ENCODE data around the gene ECI1. TPM values are rescaled to one million over a fixed set of nuclear protein-coding genes. Genes with fewer than 3 reads are reported as not detected.

Gene ECI1
- total and polyA plus RNA-seq, 2 experiments from 2014 or later, result 118 to 143 TPM

DNA sequence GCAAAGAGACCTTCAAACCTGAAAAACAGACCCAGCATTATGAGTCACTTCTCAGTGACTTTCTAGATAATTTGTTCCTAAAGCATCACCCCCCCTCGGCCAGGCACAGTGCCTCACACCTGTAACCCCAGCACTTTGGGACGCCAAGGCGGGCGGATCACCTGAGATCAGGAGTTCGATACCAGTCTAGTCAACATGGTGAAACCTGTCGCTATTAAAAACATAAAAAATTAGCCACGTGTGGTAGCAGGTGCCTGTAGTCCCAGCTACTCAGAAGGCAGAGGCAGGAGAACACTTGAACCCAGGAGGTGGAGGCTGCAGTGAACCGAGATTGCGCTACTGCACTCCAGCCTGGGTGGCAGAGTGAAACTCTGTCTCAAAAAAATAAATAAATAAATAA is 40.8 kb upstream of the ECI1 start:
- Mint-ChIP-seq H3K9me3 (no peaks in the 10 kb centered on the region), H3K4me1 (no peaks in the 10 kb centered on the region), H3K27me3 (ENCODE audit: insufficient read depth, low read depth, poor library complexity) (peaks cover 2% of the 10 kb centered on the region), H3K27ac (no peak overlapping the region), H3K36me3 (ENCODE audit: low read depth) (no peaks in the 10 kb centered on the region), H3K4me3 (no peak overlapping the region)
- Histone ChIP-seq H4K20me1 (replicated peaks; ENCODE audit: insufficient read depth) (no peaks in the 10 kb centered on the region), H3K4me2 (no peak overlapping the region), H3K79me2 (replicated peaks; ENCODE audit: insufficient read depth) (no peaks in the 10 kb centered on the region), H3K27me3 (ENCODE audit: insufficient read depth) (no peaks in the 10 kb centered on the region), H3K9me2 (ENCODE audit: insufficient read depth) (0 out of 2 replicates have a peak, but pooled peaks cover 6% of the 10 kb centered on the region), H3K27ac (ENCODE audit: low read depth) (no peak overlapping the region), H3K4me3 (no peak overlapping the region), H3K36me3 (ENCODE audit: insufficient read depth) (no peaks in the 10 kb centered on the region), H2AFZ (no peak overlapping the region), H3F3A (replicated peaks; ENCODE audit: low read depth) (no peaks in the 10 kb centered on the region), H3K4me1 (ENCODE audit: insufficient read depth) (no peaks in the 10 kb centered on the region)
- ATAC-seq, result no peak
- no peak for TF ChIP-seq CREB1 (CRISPR knock-in tag; IDR thresholded peaks at IDR 0.05; ENCODE audit: low read depth)
- TF ChIP-seq EZH2 (IDR thresholded peaks at IDR 0.05; ENCODE audit: low read depth, unreplicated experiment), result no peak
- TF ChIP-seq ZNF462 (CRISPR knock-in tag; IDR thresholded peaks at IDR 0.05), result no peak
- no peak for TF ChIP-seq POLR2AphosphoS5 (IDR thresholded peaks at IDR 0.05; ENCODE audit: low read depth)
- TF ChIP-seq JUNB (IDR thresholded peaks at IDR 0.05; ENCODE audit: unreplicated experiment), result no peak
- TF ChIP-seq, protein P1, sequence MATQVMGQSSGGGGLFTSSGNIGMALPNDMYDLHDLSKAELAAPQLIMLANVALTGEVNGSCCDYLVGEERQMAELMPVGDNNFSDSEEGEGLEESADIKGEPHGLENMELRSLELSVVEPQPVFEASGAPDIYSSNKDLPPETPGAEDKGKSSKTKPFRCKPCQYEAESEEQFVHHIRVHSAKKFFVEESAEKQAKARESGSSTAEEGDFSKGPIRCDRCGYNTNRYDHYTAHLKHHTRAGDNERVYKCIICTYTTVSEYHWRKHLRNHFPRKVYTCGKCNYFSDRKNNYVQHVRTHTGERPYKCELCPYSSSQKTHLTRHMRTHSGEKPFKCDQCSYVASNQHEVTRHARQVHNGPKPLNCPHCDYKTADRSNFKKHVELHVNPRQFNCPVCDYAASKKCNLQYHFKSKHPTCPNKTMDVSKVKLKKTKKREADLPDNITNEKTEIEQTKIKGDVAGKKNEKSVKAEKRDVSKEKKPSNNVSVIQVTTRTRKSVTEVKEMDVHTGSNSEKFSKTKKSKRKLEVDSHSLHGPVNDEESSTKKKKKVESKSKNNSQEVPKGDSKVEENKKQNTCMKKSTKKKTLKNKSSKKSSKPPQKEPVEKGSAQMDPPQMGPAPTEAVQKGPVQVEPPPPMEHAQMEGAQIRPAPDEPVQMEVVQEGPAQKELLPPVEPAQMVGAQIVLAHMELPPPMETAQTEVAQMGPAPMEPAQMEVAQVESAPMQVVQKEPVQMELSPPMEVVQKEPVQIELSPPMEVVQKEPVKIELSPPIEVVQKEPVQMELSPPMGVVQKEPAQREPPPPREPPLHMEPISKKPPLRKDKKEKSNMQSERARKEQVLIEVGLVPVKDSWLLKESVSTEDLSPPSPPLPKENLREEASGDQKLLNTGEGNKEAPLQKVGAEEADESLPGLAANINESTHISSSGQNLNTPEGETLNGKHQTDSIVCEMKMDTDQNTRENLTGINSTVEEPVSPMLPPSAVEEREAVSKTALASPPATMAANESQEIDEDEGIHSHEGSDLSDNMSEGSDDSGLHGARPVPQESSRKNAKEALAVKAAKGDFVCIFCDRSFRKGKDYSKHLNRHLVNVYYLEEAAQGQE (IDR thresholded peaks at IDR 0.05; ENCODE audit: unreplicated experiment), result no peak
- no peak for TF ChIP-seq STAT1 (IDR thresholded peaks at IDR 0.05; ENCODE audit: unreplicated experiment)
- TF ChIP-seq CTCF (conservative IDR thresholded peaks at IDR 0.05; ENCODE audit: low read depth in 2 of 2), result no peak
- no peak for TF ChIP-seq ZNF331 (CRISPR knock-in tag; IDR thresholded peaks at IDR 0.05; ENCODE audit: low read depth)
- no peak for TF ChIP-seq EZH2phosphoT487 (IDR thresholded peaks at IDR 0.05; ENCODE audit: unreplicated experiment)
- TF ChIP-seq ZNF114 (CRISPR knock-in tag; IDR thresholded peaks at IDR 0.05), result no peak
- TF ChIP-seq ETS1 (IDR thresholded peaks at IDR 0.05), result no peak
- no peak for TF ChIP-seq NANOG (IDR thresholded peaks at IDR 0.05; ENCODE audit: borderline replicate concordance)
- no peak for DNase-seq (ENCODE audit: low spot score)

All from GM23338 (cell line).